GM12874 (cell line): ENCODE data around the gene CPN2.

Experiments used
- CTCF ChIP-seq: IDR thresholded peaks from 2 replicates; pipeline ENCODE4 v1.5.1; 2011; ENCODE audit warnings: low read depth, mild to moderate bottlenecking, control low read depth, low read length, moderate library complexity; ENCODE audit not compliant: insufficient read depth

CPN2 gene

GRCh38 chr3:194342861-194343560 is 8.1 kb downstream of the CPN2 start:
- no peak for TF ChIP-seq CTCF

GRCh38 chr3:194340757-194341400 is 10.2 kb downstream of the CPN2 start:
- no peak for TF ChIP-seq CTCF

GRCh38 chr3:194339840-194340239 is 11.3 kb downstream of the CPN2 start:
- TF ChIP-seq CTCF = no peak

GRCh38 chr3:194339356-194339755 is 11.8 kb downstream of the CPN2 start:
- no peak for TF ChIP-seq CTCF

- TF ChIP-seq CTCF = no peak
Observed at GRCh38 chr3:194337965-194338753, 13.0 kb downstream of the CPN2 start.

GRCh38 chr3:194336601-194337355 is 14.3 kb downstream of the CPN2 start:
- no peak for TF ChIP-seq CTCF

GRCh38 chr3:194333981-194334320 is 17.2 kb downstream of the CPN2 start:
- TF ChIP-seq CTCF = no peak
